GM12873 (cell line): ENCODE data around the gene MID2.

ENCODE experiments used
- TF ChIP-seq, protein P1 (sequence below): IDR thresholded peaks from 2 replicates; pipeline ENCODE4 v1.5.1; 2012; ENCODE audit warnings: low read depth, mild to moderate bottlenecking, moderate library complexity, low read length, control low read depth; ENCODE audit not compliant: insufficient read depth; ENCODE audit errors: missing control alignments

The MID2 gene

GRCh38 chrX:107818900-107819521 lies 6.7 kb upstream of the MID2 start:
- TF ChIP-seq, protein P1, sequence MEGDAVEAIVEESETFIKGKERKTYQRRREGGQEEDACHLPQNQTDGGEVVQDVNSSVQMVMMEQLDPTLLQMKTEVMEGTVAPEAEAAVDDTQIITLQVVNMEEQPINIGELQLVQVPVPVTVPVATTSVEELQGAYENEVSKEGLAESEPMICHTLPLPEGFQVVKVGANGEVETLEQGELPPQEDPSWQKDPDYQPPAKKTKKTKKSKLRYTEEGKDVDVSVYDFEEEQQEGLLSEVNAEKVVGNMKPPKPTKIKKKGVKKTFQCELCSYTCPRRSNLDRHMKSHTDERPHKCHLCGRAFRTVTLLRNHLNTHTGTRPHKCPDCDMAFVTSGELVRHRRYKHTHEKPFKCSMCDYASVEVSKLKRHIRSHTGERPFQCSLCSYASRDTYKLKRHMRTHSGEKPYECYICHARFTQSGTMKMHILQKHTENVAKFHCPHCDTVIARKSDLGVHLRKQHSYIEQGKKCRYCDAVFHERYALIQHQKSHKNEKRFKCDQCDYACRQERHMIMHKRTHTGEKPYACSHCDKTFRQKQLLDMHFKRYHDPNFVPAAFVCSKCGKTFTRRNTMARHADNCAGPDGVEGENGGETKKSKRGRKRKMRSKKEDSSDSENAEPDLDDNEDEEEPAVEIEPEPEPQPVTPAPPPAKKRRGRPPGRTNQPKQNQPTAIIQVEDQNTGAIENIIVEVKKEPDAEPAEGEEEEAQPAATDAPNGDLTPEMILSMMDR = no peak

- TF ChIP-seq, protein P1 = no peak
These were observed 2.6 kb upstream of the MID2 start for GRCh38 chrX:107823042-107823441.

- TF ChIP-seq, protein P1 = no peak
These were observed 2.2 kb upstream of the MID2 start for GRCh38 chrX:107823456-107823855.

- TF ChIP-seq, protein P1 = no peak
These were observed 768 bp downstream of the MID2 start for GRCh38 chrX:107826238-107827029.

GRCh38 chrX:107827030-107827831 lies 1.6 kb downstream of the MID2 start:
- TF ChIP-seq, protein P1 = no peak

DNA sequence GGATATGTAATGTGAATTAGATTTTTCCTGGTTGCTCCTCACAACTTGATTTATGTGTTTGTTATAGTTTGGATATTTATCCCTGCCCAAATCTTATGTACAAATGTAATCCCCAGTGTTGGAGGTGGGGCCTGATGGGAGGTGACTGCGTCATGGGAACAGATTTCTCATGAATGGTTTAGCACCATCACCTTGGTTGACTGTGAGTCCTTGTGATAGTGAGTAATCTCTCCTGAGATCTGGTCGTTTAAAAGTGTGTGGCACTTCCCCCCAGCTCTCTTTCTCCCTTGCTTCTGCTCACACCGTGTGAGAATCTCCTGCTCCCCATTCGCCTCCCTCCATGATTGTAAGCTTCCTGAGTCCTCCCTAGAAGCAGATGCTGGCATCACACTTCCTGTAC lies 2.2 kb downstream of the MID2 start:
- TF ChIP-seq, protein P1 = no peak

DNA sequence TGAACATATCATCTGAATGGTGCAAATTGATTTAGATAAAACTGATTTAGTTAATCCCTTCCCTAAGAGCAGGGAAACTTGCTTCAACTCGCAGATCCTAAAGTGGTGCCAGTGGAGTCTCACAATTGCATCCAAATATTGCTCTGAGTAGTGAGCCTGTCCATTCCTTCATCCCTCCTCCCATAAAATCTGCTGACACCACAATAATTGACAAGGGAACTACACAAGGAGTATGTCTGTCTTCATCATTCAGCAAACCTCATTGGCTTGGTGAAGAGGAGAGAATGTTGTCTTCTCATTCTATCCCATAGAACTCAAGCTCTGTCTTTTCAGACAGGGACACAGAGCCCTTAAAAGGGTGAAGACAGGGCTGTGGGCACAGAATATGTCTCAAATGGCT lies 4.2 kb downstream of the MID2 start:
- TF ChIP-seq, protein P1 = no peak
